Muscle layer of duodenum (tissue), 2 donors: ENCODE measurements around the gene MAGI2.
"Not testable (repeated sequence)": the region's sequence is repeated elsewhere in the genome, so short reads cannot be mapped to it uniquely, and the experiment has no call there.

ENCODE experiments used
- H3K27ac ChIP-seq: one replicate; pipeline ENCODE4 v1.7.0; 2013; ENCODE audit warnings: mild to moderate bottlenecking, low read length
- H3K27me3 ChIP-seq: one replicate; pipeline ENCODE4 v1.7.0; 2013; ENCODE audit warnings: low read depth, mild to moderate bottlenecking, control low read depth, low read length
- H3K36me3 ChIP-seq, 2 donors: one replicate each; pipeline ENCODE4 v1.7.0; 2013; ENCODE audit warnings: low read length in 2 of 2, control low read depth in 1 of 2, mild to moderate bottlenecking in 1 of 2; ENCODE audit not compliant: insufficient read depth in 2 of 2, control insufficient read depth in 1 of 2
- H3K4me1 ChIP-seq, 2 donors: one replicate each; pipeline ENCODE4 v1.7.0; 2013; ENCODE audit warnings: low read length in 2 of 2, mild to moderate bottlenecking in 2 of 2, control low read depth in 1 of 2, moderate library complexity in 1 of 2; ENCODE audit not compliant: insufficient read depth in 2 of 2, control insufficient read depth in 1 of 2
- H3K4me3 ChIP-seq, 2 donors: one replicate each; pipeline ENCODE4 v1.7.0; 2013; ENCODE audit warnings: low read length in 2 of 2, low read depth in 1 of 2, mild to moderate bottlenecking in 1 of 2
- H3K9me3 ChIP-seq, 2 donors: one replicate each; pipeline ENCODE4 v1.7.0; 2013; ENCODE audit warnings: low read length in 2 of 2, control low read depth in 1 of 2, mild to moderate bottlenecking in 1 of 2; ENCODE audit not compliant: control insufficient read depth in 1 of 2
- donor health status: healthy.

MAGI2 gene

GRCh38 chr7:78345293-78345911, 1108.1 kb downstream of the MAGI2 start:
- H3K9me3 ChIP-seq, result no peaks in the 10 kb centered on the region
- H3K36me3 ChIP-seq, result no peaks in the 10 kb centered on the region
- H3K4me1 ChIP-seq, result no peaks in the 10 kb centered on the region
- H3K27ac ChIP-seq, result no peak overlapping the region
- H3K4me3 ChIP-seq, result no peak overlapping the region
- H3K27me3 ChIP-seq, result no peaks in the 10 kb centered on the region

GRCh38 chr7:78334426-78334825, 1119.0 kb downstream of the MAGI2 start:
- Histone ChIP-seq H3K4me3 (no peak overlapping the region), H3K27me3 (no peaks in the 10 kb centered on the region), H3K36me3 (no peaks in the 10 kb centered on the region), H3K27ac (no peak overlapping the region), H3K9me3 (no peaks in the 10 kb centered on the region), H3K4me1 (no peaks in the 10 kb centered on the region)

- H3K9me3 ChIP-seq, result no peaks in the 10 kb centered on the region
- no peaks in the 10 kb centered on the region for H3K27me3 ChIP-seq
- H3K4me3 ChIP-seq, result no peak overlapping the region
- no peaks in the 10 kb centered on the region for H3K36me3 ChIP-seq
- H3K4me1 ChIP-seq, result no peaks in the 10 kb centered on the region
- no peak overlapping the region for H3K27ac ChIP-seq
Measured at GRCh38 chr7:78333530-78334425, 1119.7 kb downstream of the MAGI2 start.

GRCh38 chr7:78329001-78329655, 1124.3 kb downstream of the MAGI2 start:
- H3K4me3 ChIP-seq, result no peak overlapping the region
- no peaks in the 10 kb centered on the region for H3K27me3 ChIP-seq
- H3K4me1 ChIP-seq, result no peaks in the 10 kb centered on the region
- H3K27ac ChIP-seq, result no peak overlapping the region
- no peaks in the 10 kb centered on the region for H3K36me3 ChIP-seq
- no peaks in the 10 kb centered on the region for H3K9me3 ChIP-seq

- Histone ChIP-seq H3K27me3 (no peaks in the 10 kb centered on the region), H3K4me1 (no peaks in the 10 kb centered on the region), H3K36me3 (no peaks in the 10 kb centered on the region), H3K4me3 (no peak overlapping the region), H3K27ac (no peak overlapping the region), H3K9me3 (no peaks in the 10 kb centered on the region)
Measured at GRCh38 chr7:78327718-78328117, 1125.7 kb downstream of the MAGI2 start.

GRCh38 chr7:78326876-78327275, 1126.6 kb downstream of the MAGI2 start:
- Histone ChIP-seq H3K36me3 (no peaks in the 10 kb centered on the region), H3K27ac (no peak overlapping the region), H3K4me1 (no peaks in the 10 kb centered on the region), H3K27me3 (no peaks in the 10 kb centered on the region), H3K4me3 (no peak overlapping the region), H3K9me3 (no peaks in the 10 kb centered on the region)

- Histone ChIP-seq H3K27ac (no peak overlapping the region), H3K4me1 (no peaks in the 10 kb centered on the region), H3K27me3 (no peaks in the 10 kb centered on the region), H3K9me3 (no peaks in the 10 kb centered on the region), H3K36me3 (no peaks in the 10 kb centered on the region), H3K4me3 (no peak overlapping the region)
Measured at GRCh38 chr7:78326189-78326588, 1127.3 kb downstream of the MAGI2 start.

- Histone ChIP-seq H3K4me1 (no peaks in the 10 kb centered on the region), H3K36me3 (no peaks in the 10 kb centered on the region), H3K27me3 (no peaks in the 10 kb centered on the region), H3K27ac (no peak overlapping the region), H3K4me3 (no peak overlapping the region), H3K9me3 (no peaks in the 10 kb centered on the region)
Measured at GRCh38 chr7:78323118-78323517, 1130.3 kb downstream of the MAGI2 start.

- H3K27ac ChIP-seq, H3K9me3 ChIP-seq, H3K4me3 ChIP-seq: not testable (repeated sequence)
Measured at GRCh38 chr7:78322231-78322630, 1131.2 kb downstream of the MAGI2 start.

GRCh38 chr7:78317371-78317770, 1136.1 kb downstream of the MAGI2 start:
- H3K9me3 ChIP-seq, result no peaks in the 10 kb centered on the region
- H3K4me1 ChIP-seq, result no peaks in the 10 kb centered on the region
- no peak overlapping the region for H3K4me3 ChIP-seq
- H3K27ac ChIP-seq, result no peak overlapping the region
- H3K36me3 ChIP-seq, result no peaks in the 10 kb centered on the region
- H3K27me3 ChIP-seq, result no peaks in the 10 kb centered on the region

More at GRCh38 chr7:78322231-78322630, 1131.2 kb downstream of the MAGI2 start:
- not testable (repeated sequence) for H3K4me1 ChIP-seq, H3K36me3 ChIP-seq, H3K27me3 ChIP-seq

GRCh38 chr7:78316110-78316509, 1137.4 kb downstream of the MAGI2 start:
- Histone ChIP-seq H3K9me3 (no peaks in the 10 kb centered on the region), H3K27ac (no peak overlapping the region)

More at GRCh38 chr7:78316110-78316509, 1137.4 kb downstream of the MAGI2 start:
- H3K27me3 ChIP-seq, result no peaks in the 10 kb centered on the region
- no peaks in the 10 kb centered on the region for H3K36me3 ChIP-seq
- no peaks in the 10 kb centered on the region for H3K4me1 ChIP-seq
- no peak overlapping the region for H3K4me3 ChIP-seq
